Loucy (cell line): ENCODE measurements around the gene ABCC4.

Experiments used
- CTCF ChIP-seq: fragments of 200-600 bp; sonication (generic); conservative IDR thresholded peaks from 2 replicates; pipeline ENCODE4 v1.5.1; 2014; ENCODE audit warnings: mild to moderate bottlenecking, antibody characterized with exemption, low read length
- EZH2phosphoT487 ChIP-seq: fragments of 200-600 bp; IDR thresholded peaks from 2 replicates; pipeline ENCODE4 v1.6.1; 2018; ENCODE audit warnings: antibody characterized with exemption, mild to moderate bottlenecking, moderate library complexity, borderline replicate concordance

- no peak for TF ChIP-seq CTCF
- TF ChIP-seq EZH2phosphoT487: no peak
These were observed 167.8 kb downstream of the ABCC4 start for GRCh38 chr13:95133498-95133897.
